Bladder microvascular endothelial cell (primary cell): ENCODE data around the gene STON1. TPM values are rescaled to one million over a fixed set of nuclear protein-coding genes. Genes with fewer than 3 reads are reported as not detected.

Source experiments
- total RNA-seq: library from RNA; depleted of rRNA; stranded (reverse); fragments of >200 nt; gene quantifications from 2 replicates; pipeline ENCODE4 v1.2.3, GENCODE V29; 2014

Gene STON1, protein sequence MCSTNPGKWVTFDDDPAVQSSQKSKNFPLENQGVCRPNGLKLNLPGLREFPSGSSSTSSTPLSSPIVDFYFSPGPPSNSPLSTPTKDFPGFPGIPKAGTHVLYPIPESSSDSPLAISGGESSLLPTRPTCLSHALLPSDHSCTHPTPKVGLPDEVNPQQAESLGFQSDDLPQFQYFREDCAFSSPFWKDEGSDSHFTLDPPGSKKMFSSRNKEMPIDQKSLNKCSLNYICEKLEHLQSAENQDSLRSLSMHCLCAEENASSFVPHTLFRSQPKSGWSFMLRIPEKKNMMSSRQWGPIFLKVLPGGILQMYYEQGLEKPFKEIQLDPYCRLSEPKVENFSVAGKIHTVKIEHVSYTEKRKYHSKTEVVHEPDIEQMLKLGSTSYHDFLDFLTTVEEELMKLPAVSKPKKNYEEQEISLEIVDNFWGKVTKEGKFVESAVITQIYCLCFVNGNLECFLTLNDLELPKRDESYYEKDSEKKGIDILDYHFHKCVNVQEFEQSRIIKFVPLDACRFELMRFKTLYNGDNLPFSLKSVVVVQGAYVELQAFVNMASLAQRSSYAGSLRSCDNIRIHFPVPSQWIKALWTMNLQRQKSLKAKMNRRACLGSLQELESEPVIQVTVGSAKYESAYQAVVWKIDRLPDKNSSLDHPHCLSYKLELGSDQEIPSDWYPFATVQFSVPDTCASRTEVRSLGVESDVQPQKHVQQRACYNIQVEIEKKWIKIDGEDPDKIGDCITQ
- total RNA-seq, result 4.2 and 5.4 TPM in 2 replicates

DNA sequence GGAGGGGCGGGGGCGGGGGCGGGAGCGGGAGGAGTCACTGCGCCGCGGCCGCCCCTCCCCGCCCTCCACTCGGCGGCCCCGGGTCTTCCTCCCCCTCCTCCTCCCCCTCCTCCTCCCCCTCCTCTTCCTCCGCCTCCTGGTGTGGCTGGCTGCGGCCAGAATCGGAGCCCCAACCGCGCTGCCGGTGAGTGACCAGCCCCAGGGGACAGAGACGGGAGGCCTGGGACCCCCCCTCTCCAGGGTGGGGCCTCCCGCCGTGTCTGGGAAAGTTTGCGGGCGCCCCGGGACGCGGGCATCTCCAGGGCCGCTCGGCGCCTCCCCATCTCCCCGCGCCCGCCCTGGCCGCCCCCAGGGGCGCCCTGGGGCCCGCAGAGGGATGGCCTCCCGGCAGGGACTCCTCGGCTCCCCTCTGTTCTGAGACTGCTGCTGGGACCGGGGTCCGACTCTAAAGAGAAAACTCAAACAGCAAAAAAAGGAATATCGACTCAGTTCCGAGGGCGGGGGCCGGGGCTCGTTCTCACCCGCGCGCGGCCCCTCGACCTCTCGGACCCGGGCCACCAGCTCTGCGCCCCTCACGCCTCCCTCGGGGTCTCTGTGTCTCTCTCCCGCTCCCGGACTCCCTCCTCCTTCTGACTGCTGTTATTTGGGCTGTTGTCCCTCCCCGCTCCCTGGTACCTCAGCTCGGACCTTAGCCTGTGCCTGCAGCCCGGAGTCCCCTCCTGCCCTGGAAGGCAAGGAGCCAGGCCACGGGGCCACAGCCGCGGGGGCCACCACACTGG is at the start of gene STON1:
Gene STON1 (plus strand): TSS at position 122 of the 779 bp plus-strand sequence. CDS start 50,480 bp downstream, outside the sequence.

DNA sequence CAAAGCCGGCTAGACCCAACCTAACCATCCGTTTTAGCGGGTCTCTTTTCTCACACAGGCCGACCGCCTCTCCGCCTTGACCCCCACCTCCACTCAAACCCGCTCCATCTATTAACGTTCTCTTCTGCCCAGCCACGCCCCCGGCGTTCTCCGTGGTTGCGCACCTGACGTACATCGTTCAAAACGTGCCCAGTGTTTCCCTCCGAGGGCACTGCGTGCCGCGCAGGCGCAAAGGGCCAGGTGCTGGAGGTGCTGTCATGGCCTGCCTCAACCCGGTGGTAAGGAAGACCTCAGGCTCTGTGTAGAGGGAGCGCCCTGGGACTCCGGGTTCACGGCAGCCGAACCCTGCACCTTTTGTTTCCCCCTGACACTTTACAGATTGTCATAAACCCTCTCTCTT is 87.7 kb downstream of the STON1 start, which contains the start of gene GTF2A1L:
Gene GTF2A1L (plus strand): TSS at position 239 of the 400 bp plus-strand sequence. CDS start 19 bp downstream, at position 258.

Other genes with a start within 250 kb of the STON1 start
- 20.6 and 35.2 TPM in 2 replicates for gene FOXN2, start 215.5 kb upstream of the STON1 start, total RNA-seq
- gene PPP1R21, start 89.4 kb upstream of the STON1 start, total RNA-seq, result 13.8 and 26.7 TPM in 2 replicates
- 0.19 TPM in 1 of 2 replicates, not detected in the other for gene GTF2A1L, start 87.7 kb downstream of the STON1 start, total RNA-seq
- not detected in 2 replicates for gene LHCGR, start 225.6 kb downstream of the STON1 start, total RNA-seq